ENCODE data around the gene PHRF1. TPM values are rescaled to one million over a fixed set of nuclear protein-coding genes. Genes with fewer than 3 reads are reported as not detected.
A peak's percentile ranks its signal among the peaks of the same experiment; 100 is the strongest.

Gene PHRF1
- polyA plus RNA-seq, 1 donor = 40.5 TPM

DNA sequence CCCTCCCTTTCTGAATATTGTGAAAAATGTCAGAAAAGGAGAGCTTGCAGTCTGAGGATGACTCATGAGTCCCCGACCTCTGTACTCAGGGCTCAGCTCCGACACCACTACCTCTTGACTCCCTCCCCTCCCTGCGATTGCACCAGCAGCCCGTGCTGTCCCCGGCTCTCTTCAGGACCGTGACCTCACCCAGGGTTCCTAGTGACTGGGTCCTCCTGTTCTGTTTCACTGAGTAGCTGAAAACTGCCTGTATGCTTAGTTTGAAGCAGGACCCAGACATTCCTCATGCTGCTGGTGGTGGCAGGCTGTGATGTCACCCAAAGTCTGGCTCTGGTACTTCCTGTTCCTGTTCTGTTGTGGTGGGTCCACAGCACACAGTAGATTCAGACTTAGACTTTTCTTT lies 11.7 kb downstream of the PHRF1 start:
- WGBS (ENCODE audit: insufficient coverage, low lambda C conversion rate) = no CpG with 5 or more reads among the region's 6 CpGs
- Histone ChIP-seq H3K4me3 (ENCODE audit: low read length) (no peak overlapping the region), H3K27me3 (ENCODE audit: control insufficient read depth, insufficient read depth, low read length) (no peaks in the 10 kb centered on the region), H3K4me1 (ENCODE audit: control insufficient read depth, insufficient read depth, low read length) (peaks cover 26% of the 10 kb centered on the region), H3K27ac (ENCODE audit: low read length) (peak overlapping the region; percentile 91), H3K9me3 (ENCODE audit: control insufficient read depth, low read depth, low read length) (no peaks in the 10 kb centered on the region), H3K36me3 (ENCODE audit: control insufficient read depth, insufficient read depth, low read length) (peaks cover 79% of the 10 kb centered on the region)
- peak; percentile 95 to 96 for DNase-seq

DNA sequence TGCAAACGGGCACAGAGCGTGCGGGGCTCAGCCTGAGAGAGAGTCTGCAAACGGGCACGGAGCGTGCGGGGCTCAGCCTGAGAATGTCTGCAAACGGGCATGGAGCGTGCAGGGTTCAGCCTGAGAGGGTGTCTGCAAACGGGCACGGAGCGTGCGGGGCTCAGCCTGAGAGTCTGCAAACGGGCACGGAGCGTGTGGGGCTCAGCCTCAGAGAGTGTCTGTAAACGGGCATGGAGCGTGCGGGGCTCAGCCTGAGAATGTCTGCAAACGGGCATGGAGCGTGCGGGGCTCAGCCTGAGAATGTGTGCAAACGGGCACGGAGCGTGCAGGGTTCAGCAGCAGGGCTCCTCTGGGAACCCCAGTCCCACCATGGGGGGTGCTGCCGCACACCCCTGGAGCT lies 13.5 kb downstream of the PHRF1 start:
- Histone ChIP-seq H3K4me1 (ENCODE audit: control insufficient read depth, insufficient read depth, low read length) (peaks cover 26% of the 10 kb centered on the region), H3K27ac (ENCODE audit: low read length) (no peak overlapping the region), H3K9me3 (ENCODE audit: control insufficient read depth, low read depth, low read length) (no peaks in the 10 kb centered on the region), H3K4me3 (ENCODE audit: low read length) (no peak overlapping the region), H3K27me3 (ENCODE audit: control insufficient read depth, insufficient read depth, low read length) (no peaks in the 10 kb centered on the region), H3K36me3 (ENCODE audit: control insufficient read depth, insufficient read depth, low read length) (peaks cover 79% of the 10 kb centered on the region)
- DNase-seq = no peak
- WGBS (ENCODE audit: insufficient coverage, low lambda C conversion rate) = 100% methylated on average over 3 of the region's 26 CpGs

DNA sequence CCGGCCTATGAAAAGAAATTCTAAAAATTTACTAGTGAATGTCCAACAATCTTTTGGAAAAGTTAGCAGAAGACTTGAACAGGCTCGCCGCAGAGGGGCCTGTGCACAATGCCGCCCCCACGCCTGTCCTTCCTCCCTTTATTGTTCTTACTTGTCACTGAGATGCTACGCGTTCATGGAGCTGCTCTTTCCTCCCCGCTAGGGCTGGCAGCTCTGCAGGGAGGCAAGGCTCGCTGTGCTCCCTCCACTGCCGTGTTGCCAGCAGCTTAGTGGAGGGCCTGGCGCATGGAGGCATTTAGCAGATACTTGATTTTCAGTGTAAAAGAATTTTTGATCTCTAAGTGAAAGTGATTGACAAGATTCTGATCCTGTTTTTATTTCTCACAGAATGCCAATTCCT lies 14.7 kb downstream of the PHRF1 start:
- Histone ChIP-seq H3K9me3 (ENCODE audit: control insufficient read depth, low read depth, low read length) (no peaks in the 10 kb centered on the region), H3K27me3 (ENCODE audit: control insufficient read depth, insufficient read depth, low read length) (no peaks in the 10 kb centered on the region), H3K4me1 (ENCODE audit: control insufficient read depth, insufficient read depth, low read length) (peaks cover 26% of the 10 kb centered on the region), H3K36me3 (ENCODE audit: control insufficient read depth, insufficient read depth, low read length) (peaks cover 91% of the 10 kb centered on the region), H3K4me3 (ENCODE audit: low read length) (no peak overlapping the region), H3K27ac (ENCODE audit: low read length) (no peak overlapping the region)
- no CpG with 5 or more reads among the region's 11 CpGs for WGBS (ENCODE audit: insufficient coverage, low lambda C conversion rate)
- DNase-seq = no peak

DNA sequence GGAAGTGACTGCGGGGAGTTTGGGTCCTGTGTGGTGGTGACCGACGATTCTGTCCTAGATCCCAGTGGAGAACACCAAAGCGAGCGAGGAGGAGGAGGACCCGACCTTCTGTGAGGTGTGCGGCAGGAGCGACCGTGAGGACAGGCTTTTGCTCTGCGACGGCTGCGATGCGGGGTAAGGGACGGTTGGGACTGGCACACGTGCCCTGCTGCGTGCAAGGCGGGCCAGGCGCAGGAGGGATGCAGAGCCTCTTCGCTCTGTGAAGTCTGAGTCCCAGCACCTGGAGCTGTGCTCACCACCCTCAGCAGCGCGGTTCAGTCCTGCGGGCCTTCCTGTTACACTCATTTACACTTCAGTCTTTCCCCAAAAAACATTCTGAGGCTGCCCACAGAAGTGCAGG lies 16.2 kb downstream of the PHRF1 start:
- WGBS (ENCODE audit: insufficient coverage, low lambda C conversion rate) = no CpG with 5 or more reads among the region's 22 CpGs
- Histone ChIP-seq H3K9me3 (ENCODE audit: control insufficient read depth, low read depth, low read length) (no peaks in the 10 kb centered on the region), H3K4me1 (ENCODE audit: control insufficient read depth, insufficient read depth, low read length) (peaks cover 11% of the 10 kb centered on the region), H3K27me3 (ENCODE audit: control insufficient read depth, insufficient read depth, low read length) (no peaks in the 10 kb centered on the region), H3K36me3 (ENCODE audit: control insufficient read depth, insufficient read depth, low read length) (peaks cover 91% of the 10 kb centered on the region), H3K27ac (ENCODE audit: low read length) (no peak overlapping the region), H3K4me3 (ENCODE audit: low read length) (no peak overlapping the region)
- no peak for DNase-seq

DNA sequence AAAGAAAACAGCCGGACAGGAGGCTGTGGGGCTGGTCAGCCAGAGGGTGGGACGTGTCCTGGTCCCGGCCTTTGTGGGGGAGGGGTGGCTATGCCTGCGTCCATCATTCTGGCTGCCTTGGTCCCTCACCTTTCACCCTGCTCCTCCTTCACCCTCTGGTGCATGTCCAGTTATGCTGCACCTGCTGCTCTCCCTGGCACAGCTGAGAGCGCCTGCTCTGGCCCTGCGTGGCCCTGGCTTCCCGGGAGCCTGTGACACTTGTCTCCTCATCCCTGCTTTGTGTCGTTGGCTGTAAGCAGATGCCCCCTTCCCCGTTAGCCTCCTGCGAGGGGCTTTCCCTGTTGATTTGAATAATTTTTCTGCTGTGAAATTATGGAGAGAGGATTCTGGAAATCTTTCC lies 16.6 kb downstream of the PHRF1 start:
- no peak overlapping the region for H3K4me3 ChIP-seq (ENCODE audit: low read length)
- H3K9me3 ChIP-seq (ENCODE audit: control insufficient read depth, low read depth, low read length) = no peaks in the 10 kb centered on the region
- no peaks in the 10 kb centered on the region for H3K27me3 ChIP-seq (ENCODE audit: control insufficient read depth, insufficient read depth, low read length)
- no peak for DNase-seq
- H3K4me1 ChIP-seq (ENCODE audit: control insufficient read depth, insufficient read depth, low read length) = peaks cover 6% of the 10 kb centered on the region
- no CpG with 5 or more reads among the region's 10 CpGs for WGBS (ENCODE audit: insufficient coverage, low lambda C conversion rate)
- H3K36me3 ChIP-seq (ENCODE audit: control insufficient read depth, insufficient read depth, low read length) = peaks cover 91% of the 10 kb centered on the region
- no peak overlapping the region for H3K27ac ChIP-seq (ENCODE audit: low read length)

DNA sequence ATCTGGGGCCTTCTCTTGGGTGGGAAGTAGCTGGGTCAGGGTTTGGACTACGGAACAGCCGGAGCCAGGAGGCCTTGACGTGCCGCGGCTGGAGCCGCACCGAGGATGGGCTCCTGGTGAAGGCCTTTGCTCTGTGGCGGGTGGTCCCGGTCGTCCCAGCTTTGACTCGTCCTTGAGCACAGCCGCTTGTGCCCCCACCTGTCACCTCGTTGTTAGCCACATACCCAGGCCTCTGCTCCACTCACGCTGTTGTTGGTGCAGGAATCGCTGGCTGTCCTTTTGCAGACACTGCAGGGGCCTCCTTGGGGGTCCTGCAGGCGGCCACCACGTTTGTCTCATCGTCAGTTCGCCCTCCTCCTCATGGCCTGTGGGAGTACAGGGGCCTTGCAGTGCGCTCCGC lies 17.1 kb downstream of the PHRF1 start:
- peaks cover 3% of the 10 kb centered on the region for H3K4me1 ChIP-seq (ENCODE audit: control insufficient read depth, insufficient read depth, low read length)
- no peak overlapping the region for H3K4me3 ChIP-seq (ENCODE audit: low read length)
- no peak for DNase-seq
- peaks cover 91% of the 10 kb centered on the region for H3K36me3 ChIP-seq (ENCODE audit: control insufficient read depth, insufficient read depth, low read length)
- no peaks in the 10 kb centered on the region for H3K9me3 ChIP-seq (ENCODE audit: control insufficient read depth, low read depth, low read length)
- H3K27me3 ChIP-seq (ENCODE audit: control insufficient read depth, insufficient read depth, low read length) = no peaks in the 10 kb centered on the region
- no peak overlapping the region for H3K27ac ChIP-seq (ENCODE audit: low read length)
- no CpG with 5 or more reads among the region's 21 CpGs for WGBS (ENCODE audit: insufficient coverage, low lambda C conversion rate)

DNA sequence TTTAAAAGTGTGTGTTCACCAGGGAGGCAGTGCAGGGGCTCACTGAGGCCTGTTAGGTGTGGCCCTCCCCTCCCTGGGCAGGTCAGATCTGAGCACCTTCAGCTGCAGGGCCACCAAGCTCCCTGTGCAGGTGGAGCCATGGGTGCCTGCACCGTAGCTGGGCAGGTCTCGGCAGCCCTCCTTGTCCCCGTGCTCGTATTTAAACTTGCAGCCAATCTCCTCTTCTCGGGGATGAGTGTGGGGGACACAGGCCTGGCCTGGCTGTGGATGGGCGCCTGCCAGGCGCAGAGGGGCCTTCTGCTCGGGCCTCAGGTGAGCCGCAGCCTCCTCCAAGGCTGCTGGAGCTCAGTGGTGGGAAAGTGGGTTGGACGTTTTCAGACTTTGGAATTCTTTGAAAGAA lies 19.1 kb downstream of the PHRF1 start:
- WGBS (ENCODE audit: insufficient coverage, low lambda C conversion rate) = no CpG with 5 or more reads among the region's 10 CpGs
- Histone ChIP-seq H3K4me1 (ENCODE audit: control insufficient read depth, insufficient read depth, low read length) (no peaks in the 10 kb centered on the region), H3K27me3 (ENCODE audit: control insufficient read depth, insufficient read depth, low read length) (no peaks in the 10 kb centered on the region), H3K4me3 (ENCODE audit: low read length) (no peak overlapping the region), H3K9me3 (ENCODE audit: control insufficient read depth, low read depth, low read length) (no peaks in the 10 kb centered on the region), H3K27ac (ENCODE audit: low read length) (no peak overlapping the region), H3K36me3 (ENCODE audit: control insufficient read depth, insufficient read depth, low read length) (peaks cover 88% of the 10 kb centered on the region)
- no peak for DNase-seq

DNA sequence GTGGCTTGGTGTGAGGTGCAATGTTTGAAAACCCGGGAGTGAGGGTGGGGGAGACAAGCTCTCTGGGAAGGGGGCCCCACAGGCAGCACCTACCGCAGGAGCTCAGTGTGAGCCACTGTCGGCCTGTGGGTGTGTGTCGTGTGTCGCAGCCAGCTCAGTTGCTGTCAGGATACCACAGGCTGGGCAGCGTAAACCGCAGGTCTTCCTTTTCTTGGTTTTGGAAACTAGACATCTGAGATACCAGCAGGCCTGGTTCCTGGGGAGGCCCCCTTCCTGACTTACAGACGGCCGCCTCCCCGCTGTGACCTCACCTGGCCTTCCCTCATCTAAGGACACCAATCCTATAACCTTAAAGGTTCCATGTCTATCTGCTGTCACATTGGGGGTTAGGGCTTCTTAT lies 20.1 kb downstream of the PHRF1 start:
- Histone ChIP-seq H3K27me3 (ENCODE audit: control insufficient read depth, insufficient read depth, low read length) (no peaks in the 10 kb centered on the region), H3K4me3 (ENCODE audit: low read length) (no peak overlapping the region), H3K36me3 (ENCODE audit: control insufficient read depth, insufficient read depth, low read length) (peaks cover 86% of the 10 kb centered on the region), H3K9me3 (ENCODE audit: control insufficient read depth, low read depth, low read length) (no peaks in the 10 kb centered on the region), H3K4me1 (ENCODE audit: control insufficient read depth, insufficient read depth, low read length) (no peaks in the 10 kb centered on the region), H3K27ac (ENCODE audit: low read length) (no peak overlapping the region)
- DNase-seq = no peak
- WGBS (ENCODE audit: insufficient coverage, low lambda C conversion rate) = no CpG with 5 or more reads among the region's 10 CpGs

DNA sequence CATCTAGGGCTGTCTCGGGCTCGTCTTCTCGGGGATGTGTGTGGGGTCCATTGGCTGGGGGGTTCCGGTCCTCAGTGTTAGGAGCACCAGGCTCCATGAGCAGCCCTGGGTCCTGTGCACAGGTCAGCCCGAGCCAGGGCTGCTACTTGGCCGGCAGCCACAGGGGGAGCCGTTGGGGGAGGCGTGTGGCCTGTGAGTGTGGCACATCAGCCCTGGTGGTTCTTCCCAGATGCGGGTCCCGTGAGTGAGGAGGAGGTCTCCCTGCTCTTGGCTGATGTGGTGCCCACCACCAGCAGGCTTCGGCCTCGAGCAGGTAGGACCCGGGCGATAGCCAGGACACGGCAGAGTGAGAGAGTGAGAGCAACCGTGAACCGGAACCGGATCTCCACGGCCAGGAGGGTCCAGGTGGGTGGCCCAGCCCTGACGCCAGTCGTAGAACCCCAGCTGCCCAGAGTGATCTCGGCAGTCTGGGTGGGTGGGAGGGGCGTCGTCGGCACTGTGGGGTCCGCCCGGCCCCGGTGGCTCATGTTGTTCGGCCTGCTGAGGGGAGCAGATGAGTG lies 21.0 kb downstream of the PHRF1 start:
- no CpG with 5 or more reads among the region's 29 CpGs for WGBS (ENCODE audit: insufficient coverage, low lambda C conversion rate)
- Histone ChIP-seq H3K36me3 (ENCODE audit: control insufficient read depth, insufficient read depth, low read length) (peaks cover 89% of the 10 kb centered on the region), H3K27me3 (ENCODE audit: control insufficient read depth, insufficient read depth, low read length) (no peaks in the 10 kb centered on the region), H3K9me3 (ENCODE audit: control insufficient read depth, low read depth, low read length) (no peaks in the 10 kb centered on the region), H3K4me1 (ENCODE audit: control insufficient read depth, insufficient read depth, low read length) (no peaks in the 10 kb centered on the region), H3K27ac (ENCODE audit: low read length) (no peak overlapping the region), H3K4me3 (ENCODE audit: low read length) (no peak overlapping the region)
- no peak for DNase-seq

DNA sequence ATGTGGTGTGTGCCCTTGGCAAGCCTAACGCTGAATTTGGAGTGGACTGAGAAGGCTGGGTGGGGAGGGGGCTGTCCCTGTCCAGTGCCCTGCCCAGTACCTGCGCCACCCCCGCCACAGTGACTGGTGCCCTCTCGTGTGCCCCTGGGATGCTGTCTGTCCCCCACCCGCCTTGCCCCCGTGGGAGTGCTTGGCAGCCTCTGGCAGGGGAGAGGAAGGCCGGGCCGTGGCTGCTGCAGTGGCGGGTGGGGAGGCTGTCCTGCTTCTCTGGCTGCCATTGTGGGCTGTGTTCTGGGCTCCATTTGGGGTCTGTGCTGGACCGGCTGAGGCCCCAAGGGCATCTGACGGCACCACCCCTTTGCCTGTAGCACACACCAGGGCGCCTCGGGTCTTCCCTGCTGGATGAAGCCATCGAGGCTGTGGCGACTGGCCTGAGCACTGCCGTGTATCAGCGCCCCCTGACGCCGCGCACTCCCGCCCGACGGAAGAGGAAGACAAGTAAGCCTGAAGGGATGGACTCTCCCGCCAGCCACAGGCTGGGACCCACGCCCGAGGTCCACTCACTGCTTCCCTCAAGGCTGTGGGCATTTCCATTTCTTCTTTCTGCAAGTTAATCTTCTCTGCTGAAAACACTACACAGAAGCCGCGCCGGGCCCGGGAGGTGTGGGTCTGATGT lies 21.9 kb downstream of the PHRF1 start:
- Histone ChIP-seq H3K9me3 (ENCODE audit: control insufficient read depth, low read depth, low read length) (no peaks in the 10 kb centered on the region), H3K4me3 (ENCODE audit: low read length) (no peak overlapping the region), H3K27me3 (ENCODE audit: control insufficient read depth, insufficient read depth, low read length) (no peaks in the 10 kb centered on the region), H3K27ac (ENCODE audit: low read length) (no peak overlapping the region), H3K4me1 (ENCODE audit: control insufficient read depth, insufficient read depth, low read length) (no peaks in the 10 kb centered on the region), H3K36me3 (ENCODE audit: control insufficient read depth, insufficient read depth, low read length) (peaks cover 86% of the 10 kb centered on the region)
- WGBS (ENCODE audit: insufficient coverage, low lambda C conversion rate) = no CpG with 5 or more reads among the region's 30 CpGs
- no peak for DNase-seq

Measured in large intestine (tissue), 3 donors.